ENCODE results near the gene CDH13.

- TF ChIP-seq, protein P1, sequence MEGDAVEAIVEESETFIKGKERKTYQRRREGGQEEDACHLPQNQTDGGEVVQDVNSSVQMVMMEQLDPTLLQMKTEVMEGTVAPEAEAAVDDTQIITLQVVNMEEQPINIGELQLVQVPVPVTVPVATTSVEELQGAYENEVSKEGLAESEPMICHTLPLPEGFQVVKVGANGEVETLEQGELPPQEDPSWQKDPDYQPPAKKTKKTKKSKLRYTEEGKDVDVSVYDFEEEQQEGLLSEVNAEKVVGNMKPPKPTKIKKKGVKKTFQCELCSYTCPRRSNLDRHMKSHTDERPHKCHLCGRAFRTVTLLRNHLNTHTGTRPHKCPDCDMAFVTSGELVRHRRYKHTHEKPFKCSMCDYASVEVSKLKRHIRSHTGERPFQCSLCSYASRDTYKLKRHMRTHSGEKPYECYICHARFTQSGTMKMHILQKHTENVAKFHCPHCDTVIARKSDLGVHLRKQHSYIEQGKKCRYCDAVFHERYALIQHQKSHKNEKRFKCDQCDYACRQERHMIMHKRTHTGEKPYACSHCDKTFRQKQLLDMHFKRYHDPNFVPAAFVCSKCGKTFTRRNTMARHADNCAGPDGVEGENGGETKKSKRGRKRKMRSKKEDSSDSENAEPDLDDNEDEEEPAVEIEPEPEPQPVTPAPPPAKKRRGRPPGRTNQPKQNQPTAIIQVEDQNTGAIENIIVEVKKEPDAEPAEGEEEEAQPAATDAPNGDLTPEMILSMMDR (IDR thresholded peaks at IDR 0.05 in 4 of 5, conservative IDR thresholded peaks at IDR 0.05 in 1 of 5): no peak
- TF ChIP-seq POLR2A (IDR thresholded peaks at IDR 0.05): no peak
Measured at GRCh38 chr16:82628088-82628423, 1.3 kb downstream of the CDH13 start.
